ENCODE measurements around the gene ACOT12. TPM values are rescaled to one million over a fixed set of nuclear protein-coding genes. Genes with fewer than 3 reads are reported as not detected.

Gene ACOT12
- total and polyA plus RNA-seq, 2 of the 13 experiments (the other 11 are each of a cell fraction or from before 2014, with no cell fraction given) = not detected

- DNase-seq (ENCODE audit: low spot score) = no peak
- BruUV-seq (replicated peaks) = no TSS peak
- POLR2A ChIA-PET = no interaction called here
These were observed 6.4 kb upstream of the ACOT12 start for GRCh38 chr5:81400375-81400774.

More at GRCh38 chr5:81400375-81400774, 6.4 kb upstream of the ACOT12 start:
- intact Hi-C loops (cut with micrococcal nuclease; ENCODE audit: unreplicated experiment) = no loop called here
- no peak for TF ChIP-seq ZNF773 (CRISPR knock-in tag; IDR thresholded peaks at IDR 0.05; ENCODE audit: borderline replicate concordance)
- no peak for TF ChIP-seq SALL2 (CRISPR knock-in tag; IDR thresholded peaks at IDR 0.05)
- no peak for TF ChIP-seq ZNF775 (CRISPR knock-in tag; IDR thresholded peaks at IDR 0.05; ENCODE audit: borderline replicate concordance)
- TF ChIP-seq ZNF615 (CRISPR knock-in tag; IDR thresholded peaks at IDR 0.05; ENCODE audit: borderline replicate concordance) = no peak
- TF ChIP-seq HOXA3 (CRISPR knock-in tag; IDR thresholded peaks at IDR 0.05) = no peak
- no peak for TF ChIP-seq TARDBP (CRISPR knock-in tag; IDR thresholded peaks at IDR 0.05)
- TF ChIP-seq ZNF407 (CRISPR knock-in tag; IDR thresholded peaks at IDR 0.05; ENCODE audit: not compliant biosample characterization) = no peak
- TF ChIP-seq KMT2A (CRISPR knock-in tag; IDR thresholded peaks at IDR 0.05) = no peak
- H3K36me3 ChIP-seq (replicated peaks in 1 of 2; ENCODE audit: control insufficient read depth in 1 of 2, insufficient read depth in 2 of 2, low read length in 2 of 2) = no peaks in the 10 kb centered on the region
- no peak overlapping the region for H3K4me2 ChIP-seq (ENCODE audit: low read depth, low read length)
- H3K9ac ChIP-seq (ENCODE audit: insufficient read depth, low read depth, low read length) = no peak overlapping the region
- H3K4me1 ChIP-seq (ENCODE audit: insufficient read depth, low read length) = peaks cover 7% of the 10 kb centered on the region
- no peaks in the 10 kb centered on the region for H3K9me3 ChIP-seq (ENCODE audit: low read length)
- H2AFZ ChIP-seq (ENCODE audit: low read length) = no peak overlapping the region
- CTCF ChIA-PET (ENCODE audit: low intra/inter-chr PET ratio, low total read pairs) = no interaction called here
- H3K4me3 ChIP-seq (replicated peaks in 1 of 3; ENCODE audit: insufficient read depth in 1 of 3, low read depth in 2 of 3, low read length in 3 of 3) = no peak overlapping the region
- no peak for ATAC-seq
- no peak overlapping the region for H3K27ac ChIP-seq (ENCODE audit: extremely low read length, insufficient read depth, low read length)
- FAIRE-seq = no peak
- 23% methylated on average over 2 of the region's 2 CpGs for WGBS (ENCODE audit: low lambda C conversion rate)
- in situ Hi-C loops (cut with HindIII; ENCODE audit: extremely low pct_ligation_motif_present, low pct_unique_long_range_greater_than_20kb) = no loop called here
- H4K20me1 ChIP-seq (ENCODE audit: insufficient read depth, low read length) = no peaks in the 10 kb centered on the region
- peaks cover 0 to 5% of the 10 kb centered on the region in 2 experiments; a peak in 2 of 5 replicates for H3K27me3 ChIP-seq (ENCODE audit: control insufficient read depth in 1 of 2, insufficient read depth in 2 of 2, low read length in 2 of 2)
- no peaks in the 10 kb centered on the region for H3K79me2 ChIP-seq (ENCODE audit: insufficient read depth, low read length)
